AG10803 (cell line): ENCODE data around the gene DBP.

ENCODE experiments used
- DNase-seq: peaks from one replicate; pipeline ENCODE4 v3.0.0; 2010; ENCODE audit warnings: low read depth
- H3K4me3 ChIP-seq: 2 replicates; pipeline ENCODE4 v1.5.1; 2011; ENCODE audit warnings: mild to moderate bottlenecking, low read length, control low read depth
- CTCF ChIP-seq: conservative IDR thresholded peaks from 2 replicates; pipeline ENCODE4 v1.5.1; 2011; ENCODE audit warnings: mild to moderate bottlenecking, low read length, control low read depth, inconsistent platforms

The DBP gene

GRCh38 chr19:48671446-48671995 lies 34.3 kb upstream of the DBP start:
- no peak for TF ChIP-seq CTCF
- H3K4me3 ChIP-seq: no peak overlapping the region
- DNase-seq: no peak

GRCh38 chr19:48670699-48671445 lies 33.7 kb upstream of the DBP start:
- no peak for TF ChIP-seq CTCF

GRCh38 chr19:48669903-48670668 lies 32.9 kb upstream of the DBP start:
- no peak for TF ChIP-seq CTCF
- DNase-seq: no peak
- H3K4me3 ChIP-seq: no peak overlapping the region

More at GRCh38 chr19:48670699-48671445, 33.7 kb upstream of the DBP start:
- H3K4me3 ChIP-seq: no peak overlapping the region
- no peak for DNase-seq

GRCh38 chr19:48668761-48669160 lies 31.6 kb upstream of the DBP start:
- no peak overlapping the region for H3K4me3 ChIP-seq
- no peak for TF ChIP-seq CTCF
- DNase-seq: no peak

GRCh38 chr19:48668332-48668731 lies 31.2 kb upstream of the DBP start:
- no peak for TF ChIP-seq CTCF

GRCh38 chr19:48665786-48666185 lies 28.6 kb upstream of the DBP start:
- no peak for DNase-seq
- TF ChIP-seq CTCF: no peak
- no peak overlapping the region for H3K4me3 ChIP-seq

More at GRCh38 chr19:48668332-48668731, 31.2 kb upstream of the DBP start:
- DNase-seq: no peak
- no peak overlapping the region for H3K4me3 ChIP-seq
